ENCODE measurements around the gene TFEB.

The TFEB gene

GRCh38 chr6:41639809-41640371 is 95.5 kb downstream of the TFEB start:
- Histone ChIP-seq H3K27ac (replicated peaks) (no peak overlapping the region), H3K27me3 (ENCODE audit: insufficient read depth, poor library complexity, severe bottlenecking) (peaks cover 36% of the 10 kb centered on the region), H3K4me3 (replicated peaks; ENCODE audit: insufficient read depth, low read length) (no peak overlapping the region)
- no peak for TF ChIP-seq CTCF (IDR thresholded peaks at IDR 0.05; ENCODE audit: insufficient read depth, low read length)
- no peak for TF ChIP-seq POLR2AphosphoS5 (IDR thresholded peaks at IDR 0.05; ENCODE audit: low read depth)
- no peak for TF ChIP-seq GABPA (IDR thresholded peaks at IDR 0.05; ENCODE audit: low read depth)
- TF ChIP-seq SPI1 (IDR thresholded peaks at IDR 0.05; ENCODE audit: borderline replicate concordance, low read depth) = no peak
- TF ChIP-seq REST (IDR thresholded peaks at IDR 0.05; ENCODE audit: insufficient replicate concordance, low read depth) = no peak
- no peak for DNase-seq (ENCODE audit: low read depth in 1 of 2, low spot score in 1 of 2)

- DNase-seq (ENCODE audit: low read depth in 1 of 2, low spot score in 1 of 2) = no peak
- Histone ChIP-seq H3K4me3 (replicated peaks; ENCODE audit: insufficient read depth, low read length) (no peak overlapping the region), H3K27me3 (ENCODE audit: insufficient read depth, poor library complexity, severe bottlenecking) (peaks cover 39% of the 10 kb centered on the region), H3K27ac (replicated peaks) (no peak overlapping the region)
- TF ChIP-seq GABPA (IDR thresholded peaks at IDR 0.05; ENCODE audit: low read depth) (no peak), POLR2AphosphoS5 (IDR thresholded peaks at IDR 0.05; ENCODE audit: low read depth) (no peak), SPI1 (IDR thresholded peaks at IDR 0.05; ENCODE audit: borderline replicate concordance, low read depth) (no peak), REST (IDR thresholded peaks at IDR 0.05; ENCODE audit: insufficient replicate concordance, low read depth) (no peak), CTCF (IDR thresholded peaks at IDR 0.05; ENCODE audit: insufficient read depth, low read length) (no peak)
These were observed 96.2 kb downstream of the TFEB start for GRCh38 chr6:41638935-41639808.

- no peak within 1 kb of the TSS for H3K4me3 ChIP-seq (replicated peaks; ENCODE audit: insufficient read depth, low read length)
- no peak for DNase-seq (ENCODE audit: low read depth in 1 of 2, low spot score in 1 of 2)
- no peak within 1 kb of the TSS for H3K27ac ChIP-seq (replicated peaks)
- TF ChIP-seq SPI1 (IDR thresholded peaks at IDR 0.05; ENCODE audit: borderline replicate concordance, low read depth) (no peak), CTCF (IDR thresholded peaks at IDR 0.05; ENCODE audit: insufficient read depth, low read length) (no peak), POLR2AphosphoS5 (IDR thresholded peaks at IDR 0.05; ENCODE audit: low read depth) (no peak), REST (IDR thresholded peaks at IDR 0.05; ENCODE audit: insufficient replicate concordance, low read depth) (no peak), GABPA (IDR thresholded peaks at IDR 0.05; ENCODE audit: low read depth) (no peak)
- H3K27me3 ChIP-seq (ENCODE audit: insufficient read depth, poor library complexity, severe bottlenecking) = peaks cover 39% of the 10 kb centered on the region
These were observed 97.1 kb downstream of the TFEB start, which contains the start of gene MDFI for GRCh38 chr6:41638002-41638934. Gene MDFI, plus strand, starts transcription at chr6:41638468. Its CDS starts 282 bp downstream, at chr6:41638750.
